ENCODE data around the gene MARVELD3.
"Not testable (repeated sequence)": the region's sequence is repeated elsewhere in the genome, so short reads cannot be mapped to it uniquely, and the experiment has no call there.

- not testable (repeated sequence) for TF ChIP-seq CTCF (optimal IDR thresholded peaks at IDR 0.05 in 1 of 3, IDR thresholded peaks at IDR 0.05 in 1 of 3, conservative IDR thresholded peaks at IDR 0.05 in 1 of 3; ENCODE audit: extremely low read depth in 1 of 3, insufficient read depth in 2 of 3, low read length in 3 of 3); EZH2 (IDR thresholded peaks at IDR 0.05; ENCODE audit: low read length)
Observed at GRCh38 chr16:71590071-71590470, 35.9 kb upstream of the MARVELD3 start.
